GM23338 (cell line): Measurements from ENCODE around the gene PDSS2. TPM values are rescaled to one million over a fixed set of nuclear protein-coding genes. Genes with fewer than 3 reads are reported as not detected.

ENCODE experiments used
- ATAC-seq: fragments of 200-7000 bp; cut with Tn5 transposase; 3 replicates; pipeline ENCODE4 v1.9.1; 2020
- DNase-seq: peaks from one replicate; pipeline ENCODE4 v3.0.0-alpha.2; 2015; ENCODE audit warnings: low spot score
- H2AFZ ChIP-seq: fragments of 200-600 bp; sonication (generic); 2 replicates; pipeline ENCODE4 v1.8.0; 2016; ENCODE audit warnings: antibody characterized with exemption, mild to moderate bottlenecking, moderate library complexity
- H3F3A ChIP-seq: fragments of 200-600 bp; sonication (generic); replicated peaks from 2 replicates; pipeline ENCODE4 v1.8.0; 2017; ENCODE audit warnings: antibody characterized with exemption, mixed run types, low read depth
- H3K27ac ChIP-seq: fragments of 200-600 bp; sonication (generic); 2 replicates; pipeline ENCODE4 v1.6.1; 2016; ENCODE audit warnings: low read depth
- H3K27me3 ChIP-seq: fragments of 200-600 bp; sonication (generic); 2 replicates; pipeline ENCODE4 v1.8.0; 2016; ENCODE audit warnings: mild to moderate bottlenecking, mixed run types, moderate library complexity; ENCODE audit not compliant: insufficient read depth
- H3K36me3 ChIP-seq: fragments of 200-600 bp; sonication (generic); 2 replicates; pipeline ENCODE4 v1.8.0; 2016; ENCODE audit warnings: mild to moderate bottlenecking; ENCODE audit not compliant: insufficient read depth
- H3K4me1 ChIP-seq: fragments of 200-600 bp; sonication (generic); 2 replicates; pipeline ENCODE4 v1.8.0; 2016; ENCODE audit warnings: mild to moderate bottlenecking, moderate library complexity; ENCODE audit not compliant: insufficient read depth
- H3K4me2 ChIP-seq: fragments of 200-600 bp; sonication (generic); 2 replicates; pipeline ENCODE4 v1.7.1; 2017; ENCODE audit warnings: mixed run types
- H3K4me3 ChIP-seq: fragments of 200-600 bp; sonication (generic); 2 replicates; pipeline ENCODE4 v1.6.1; 2016; ENCODE audit warnings: mixed run types
- H3K79me2 ChIP-seq: fragments of 200-600 bp; sonication (generic); replicated peaks from 2 replicates; pipeline ENCODE4 v1.8.0; 2017; ENCODE audit warnings: mild to moderate bottlenecking; ENCODE audit not compliant: insufficient read depth
- H3K9me2 ChIP-seq: fragments of 200-600 bp; sonication (generic); 2 replicates; pipeline ENCODE4 v1.8.0; 2017; ENCODE audit not compliant: insufficient read depth
- H4K20me1 ChIP-seq: fragments of 200-600 bp; sonication (generic); replicated peaks from 2 replicates; pipeline ENCODE4 v1.8.0; 2017; ENCODE audit warnings: mild to moderate bottlenecking; ENCODE audit not compliant: insufficient read depth
- H3K27ac Mint-ChIP-seq: 2 replicates; pipeline ENCODE4 v1.8.0; 2020; ENCODE audit warnings: inconsistent platforms, mild to moderate bottlenecking, moderate library complexity, mixed read lengths
- H3K27me3 Mint-ChIP-seq: 3 replicates; pipeline ENCODE4 v1.8.0; 2022; ENCODE audit warnings: low read depth, mild to moderate bottlenecking, moderate library complexity, mixed read lengths, inconsistent platforms; ENCODE audit not compliant: insufficient read depth, poor library complexity
- H3K36me3 Mint-ChIP-seq: 3 replicates; pipeline ENCODE4 v1.8.0; 2021; ENCODE audit warnings: low read depth, mild to moderate bottlenecking, inconsistent platforms, moderate library complexity, mixed read lengths
- H3K4me1 Mint-ChIP-seq: 3 replicates; pipeline ENCODE4 v1.8.0; 2020; ENCODE audit warnings: mild to moderate bottlenecking, inconsistent platforms, mixed read lengths
- H3K4me3 Mint-ChIP-seq: 3 replicates; pipeline ENCODE4 v1.8.0; 2021; ENCODE audit warnings: moderate library complexity, mild to moderate bottlenecking, inconsistent platforms, mixed read lengths
- H3K9me3 Mint-ChIP-seq: 3 replicates; pipeline ENCODE4 v1.8.0; 2020; ENCODE audit warnings: moderate library complexity, mild to moderate bottlenecking, inconsistent platforms, mixed read lengths
- CREB1 ChIP-seq: fragments of 250-450 bp; sonication (Bioruptor Pico); IDR thresholded peaks from 2 replicates; pipeline ENCODE4 v1.5.0; 2020; ENCODE audit warnings: low read depth, mild to moderate bottlenecking, moderate library complexity
- EZH2phosphoT487 ChIP-seq: fragments of 200-600 bp; sonication (generic); IDR thresholded peaks from one replicate; pipeline ENCODE4 v1.8.1; 2018; ENCODE audit warnings: antibody characterized with exemption; ENCODE audit not compliant: unreplicated experiment
- JUNB ChIP-seq: IDR thresholded peaks from one replicate; pipeline ENCODE4 v1.6.1; 2016; ENCODE audit warnings: antibody characterized with exemption; ENCODE audit not compliant: unreplicated experiment
- NANOG ChIP-seq: IDR thresholded peaks from 2 replicates; pipeline ENCODE4 v1.6.1; 2016; ENCODE audit warnings: antibody characterized with exemption, borderline replicate concordance
- STAT1 ChIP-seq: IDR thresholded peaks from one replicate; pipeline ENCODE4 v1.6.1; 2016; ENCODE audit warnings: antibody characterized with exemption; ENCODE audit not compliant: unreplicated experiment
- ZNF114 ChIP-seq: fragments of 250-450 bp; sonication (Bioruptor Pico); IDR thresholded peaks from 2 replicates; pipeline ENCODE4 v1.5.0; 2020; ENCODE audit warnings: mild to moderate bottlenecking, moderate library complexity
- polyA plus RNA-seq: library from polyadenylated mRNA; unstranded; fragments of >200 nt; fragmentation: Nextera tagmentation; extraction: Ambion mirVana; gene quantifications from 2 replicates; pipeline ENCODE4 v1.2.1, GENCODE V29; 2016
- total RNA-seq: library from RNA; depleted of rRNA; stranded (reverse); fragments of >200 nt; shearing (Covaris generic); gene quantifications from 2 replicates; pipeline ENCODE4 v1.2.3, GENCODE V29; 2014
- TF ChIP-seq, protein P1 (sequence below), 2 experiments: fragments of 200-600 bp in 1 of 2; sonication (generic) in 1 of 2; conservative IDR thresholded peaks; 2 replicates each; pipeline versions ENCODE4 v1.5.1 to v1.6.1; 2016 to 2017; ENCODE audit warnings: antibody characterized with exemption in 2 of 2, low read depth in 2 of 2, mild to moderate bottlenecking in 2 of 2, moderate library complexity in 1 of 2
- TF ChIP-seq, protein P2 (sequence below): IDR thresholded peaks from 2 replicates; pipeline ENCODE4 v1.6.1; 2016; ENCODE audit warnings: antibody characterized with exemption
- TF ChIP-seq, protein P3 (sequence below): IDR thresholded peaks from one replicate; pipeline ENCODE4 v1.6.1; 2018; ENCODE audit warnings: antibody characterized with exemption; ENCODE audit not compliant: unreplicated experiment

Gene PDSS2
- total and polyA plus RNA-seq, 2 experiments from 2014 or later = 7.3 to 16.7 TPM

- Histone ChIP-seq H3K4me1 (peaks cover 5% of the 10 kb centered on the region), H4K20me1 (no peaks in the 10 kb centered on the region), H3K4me2 (no peak overlapping the region), H3K79me2 (no peaks in the 10 kb centered on the region), H3K36me3 (no peaks in the 10 kb centered on the region), H3F3A (no peaks in the 10 kb centered on the region), H3K27me3 (no peaks in the 10 kb centered on the region), H3K4me3 (no peak overlapping the region), H2AFZ (no peak overlapping the region), H3K27ac (no peak overlapping the region), H3K9me2 (no peaks in the 10 kb centered on the region)
- Mint-ChIP-seq H3K27ac (no peak overlapping the region), H3K27me3 (peaks cover 3% of the 10 kb centered on the region), H3K9me3 (no peaks in the 10 kb centered on the region), H3K36me3 (no peaks in the 10 kb centered on the region), H3K4me1 (peaks cover 24% of the 10 kb centered on the region), H3K4me3 (no peak overlapping the region)
- TF ChIP-seq ZNF114 (CRISPR knock-in tag) = no peak
- ATAC-seq (no peak), DNase-seq (no peak)
Measured at GRCh38 chr6:107215334-107215733, 244.0 kb downstream of the PDSS2 start.

GRCh38 chr6:107214655-107215054 lies 244.7 kb downstream of the PDSS2 start:
- H3K9me3 Mint-ChIP-seq = no peaks in the 10 kb centered on the region
- ATAC-seq (no peak), DNase-seq (no peak)
- no peaks in the 10 kb centered on the region for H3K36me3 ChIP-seq
- no peaks in the 10 kb centered on the region for H3K36me3 Mint-ChIP-seq
- no peak overlapping the region for H3K4me2 ChIP-seq
- TF ChIP-seq NANOG = no peak
- no peak for TF ChIP-seq EZH2phosphoT487
- TF ChIP-seq, protein P1, sequence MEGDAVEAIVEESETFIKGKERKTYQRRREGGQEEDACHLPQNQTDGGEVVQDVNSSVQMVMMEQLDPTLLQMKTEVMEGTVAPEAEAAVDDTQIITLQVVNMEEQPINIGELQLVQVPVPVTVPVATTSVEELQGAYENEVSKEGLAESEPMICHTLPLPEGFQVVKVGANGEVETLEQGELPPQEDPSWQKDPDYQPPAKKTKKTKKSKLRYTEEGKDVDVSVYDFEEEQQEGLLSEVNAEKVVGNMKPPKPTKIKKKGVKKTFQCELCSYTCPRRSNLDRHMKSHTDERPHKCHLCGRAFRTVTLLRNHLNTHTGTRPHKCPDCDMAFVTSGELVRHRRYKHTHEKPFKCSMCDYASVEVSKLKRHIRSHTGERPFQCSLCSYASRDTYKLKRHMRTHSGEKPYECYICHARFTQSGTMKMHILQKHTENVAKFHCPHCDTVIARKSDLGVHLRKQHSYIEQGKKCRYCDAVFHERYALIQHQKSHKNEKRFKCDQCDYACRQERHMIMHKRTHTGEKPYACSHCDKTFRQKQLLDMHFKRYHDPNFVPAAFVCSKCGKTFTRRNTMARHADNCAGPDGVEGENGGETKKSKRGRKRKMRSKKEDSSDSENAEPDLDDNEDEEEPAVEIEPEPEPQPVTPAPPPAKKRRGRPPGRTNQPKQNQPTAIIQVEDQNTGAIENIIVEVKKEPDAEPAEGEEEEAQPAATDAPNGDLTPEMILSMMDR (conservative IDR thresholded peaks at IDR 0.05; ENCODE audit: low read depth in 2 of 2) = no peak
- no peak for TF ChIP-seq CREB1
- TF ChIP-seq JUNB = no peak
- no peak for TF ChIP-seq STAT1
- no peak overlapping the region for H3K4me3 Mint-ChIP-seq
- no peak overlapping the region for H3K4me3 ChIP-seq
- H3K4me1 Mint-ChIP-seq = peaks cover 29% of the 10 kb centered on the region
- H3K79me2 ChIP-seq = no peaks in the 10 kb centered on the region
- no peaks in the 10 kb centered on the region for H4K20me1 ChIP-seq
- peaks cover 11% of the 10 kb centered on the region for H3K4me1 ChIP-seq
- H3K27me3 ChIP-seq = no peaks in the 10 kb centered on the region
- peaks cover 3% of the 10 kb centered on the region for H3K27me3 Mint-ChIP-seq
- H2AFZ ChIP-seq = no peak overlapping the region
- H3K27ac Mint-ChIP-seq = no peak overlapping the region
- H3K9me2 ChIP-seq = no peaks in the 10 kb centered on the region
- H3F3A ChIP-seq = no peaks in the 10 kb centered on the region
- no peak overlapping the region for H3K27ac ChIP-seq

GRCh38 chr6:107209406-107210305 lies 249.7 kb downstream of the PDSS2 start:
- peak overlapping the region; percentile 42; the same call in 1 of the 2 replicates for H3K27ac Mint-ChIP-seq
- TF ChIP-seq, protein P1 (conservative IDR thresholded peaks at IDR 0.05; ENCODE audit: low read depth in 2 of 2) = no peak
- TF ChIP-seq, protein P2, sequence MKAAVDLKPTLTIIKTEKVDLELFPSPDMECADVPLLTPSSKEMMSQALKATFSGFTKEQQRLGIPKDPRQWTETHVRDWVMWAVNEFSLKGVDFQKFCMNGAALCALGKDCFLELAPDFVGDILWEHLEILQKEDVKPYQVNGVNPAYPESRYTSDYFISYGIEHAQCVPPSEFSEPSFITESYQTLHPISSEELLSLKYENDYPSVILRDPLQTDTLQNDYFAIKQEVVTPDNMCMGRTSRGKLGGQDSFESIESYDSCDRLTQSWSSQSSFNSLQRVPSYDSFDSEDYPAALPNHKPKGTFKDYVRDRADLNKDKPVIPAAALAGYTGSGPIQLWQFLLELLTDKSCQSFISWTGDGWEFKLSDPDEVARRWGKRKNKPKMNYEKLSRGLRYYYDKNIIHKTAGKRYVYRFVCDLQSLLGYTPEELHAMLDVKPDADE = no peak
- no peak for TF ChIP-seq EZH2phosphoT487
- no peak for TF ChIP-seq ZNF114 (CRISPR knock-in tag)
- TF ChIP-seq, protein P3, sequence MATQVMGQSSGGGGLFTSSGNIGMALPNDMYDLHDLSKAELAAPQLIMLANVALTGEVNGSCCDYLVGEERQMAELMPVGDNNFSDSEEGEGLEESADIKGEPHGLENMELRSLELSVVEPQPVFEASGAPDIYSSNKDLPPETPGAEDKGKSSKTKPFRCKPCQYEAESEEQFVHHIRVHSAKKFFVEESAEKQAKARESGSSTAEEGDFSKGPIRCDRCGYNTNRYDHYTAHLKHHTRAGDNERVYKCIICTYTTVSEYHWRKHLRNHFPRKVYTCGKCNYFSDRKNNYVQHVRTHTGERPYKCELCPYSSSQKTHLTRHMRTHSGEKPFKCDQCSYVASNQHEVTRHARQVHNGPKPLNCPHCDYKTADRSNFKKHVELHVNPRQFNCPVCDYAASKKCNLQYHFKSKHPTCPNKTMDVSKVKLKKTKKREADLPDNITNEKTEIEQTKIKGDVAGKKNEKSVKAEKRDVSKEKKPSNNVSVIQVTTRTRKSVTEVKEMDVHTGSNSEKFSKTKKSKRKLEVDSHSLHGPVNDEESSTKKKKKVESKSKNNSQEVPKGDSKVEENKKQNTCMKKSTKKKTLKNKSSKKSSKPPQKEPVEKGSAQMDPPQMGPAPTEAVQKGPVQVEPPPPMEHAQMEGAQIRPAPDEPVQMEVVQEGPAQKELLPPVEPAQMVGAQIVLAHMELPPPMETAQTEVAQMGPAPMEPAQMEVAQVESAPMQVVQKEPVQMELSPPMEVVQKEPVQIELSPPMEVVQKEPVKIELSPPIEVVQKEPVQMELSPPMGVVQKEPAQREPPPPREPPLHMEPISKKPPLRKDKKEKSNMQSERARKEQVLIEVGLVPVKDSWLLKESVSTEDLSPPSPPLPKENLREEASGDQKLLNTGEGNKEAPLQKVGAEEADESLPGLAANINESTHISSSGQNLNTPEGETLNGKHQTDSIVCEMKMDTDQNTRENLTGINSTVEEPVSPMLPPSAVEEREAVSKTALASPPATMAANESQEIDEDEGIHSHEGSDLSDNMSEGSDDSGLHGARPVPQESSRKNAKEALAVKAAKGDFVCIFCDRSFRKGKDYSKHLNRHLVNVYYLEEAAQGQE = no peak
- no peak for TF ChIP-seq JUNB

More at GRCh38 chr6:107209406-107210305, 249.7 kb downstream of the PDSS2 start:
- no peaks in the 10 kb centered on the region for H3F3A ChIP-seq
- H3K4me1 ChIP-seq = peaks cover 19% of the 10 kb centered on the region
- no peak overlapping the region for H3K4me3 ChIP-seq
- peaks cover under 1% of the 10 kb centered on the region; the same call in 2 of the 3 replicates for H3K9me3 Mint-ChIP-seq
- H3K27ac ChIP-seq = peak overlapping the region; percentile 21; the same call in 1 of the 2 replicates
- H4K20me1 ChIP-seq = no peaks in the 10 kb centered on the region
- peaks cover under 1% of the 10 kb centered on the region; the same call in 2 of the 3 replicates for H3K36me3 Mint-ChIP-seq
- DNase-seq = no peak
- peak; percentile 65 for ATAC-seq
- H3K27me3 ChIP-seq = no peaks in the 10 kb centered on the region
- H3K9me2 ChIP-seq = no peaks in the 10 kb centered on the region
- no peak overlapping the region for H2AFZ ChIP-seq
- H3K36me3 ChIP-seq = no peaks in the 10 kb centered on the region
- H3K79me2 ChIP-seq = no peaks in the 10 kb centered on the region
- H3K4me3 Mint-ChIP-seq = no peak overlapping the region
- no peaks in the 10 kb centered on the region for H3K27me3 Mint-ChIP-seq
- H3K4me1 Mint-ChIP-seq = peaks cover 18% of the 10 kb centered on the region
- H3K4me2 ChIP-seq = peak overlapping the region; percentile 37; the same call in 1 of the 2 replicates
